ENCODE results near the gene PTH1R.

DNA sequence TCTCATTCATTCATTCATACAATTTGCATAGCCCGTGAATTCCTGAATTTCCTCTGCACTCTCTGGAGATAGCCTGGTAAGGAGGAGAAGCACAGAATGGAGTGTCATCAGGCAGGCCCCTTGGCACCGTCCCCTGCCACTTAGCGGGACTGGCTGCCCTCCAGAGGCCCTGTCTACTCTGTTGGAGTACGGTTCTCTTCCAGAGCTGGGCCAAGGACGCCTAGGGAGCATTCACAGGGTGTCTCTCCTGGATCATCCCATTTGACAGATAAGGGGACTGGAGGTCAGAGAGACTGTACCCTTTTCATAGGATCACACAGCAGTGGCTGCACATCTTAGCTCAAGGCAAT is 48.0 kb downstream of the PTH1R start:
- no peak for TF ChIP-seq POLR2AphosphoS5 (IDR thresholded peaks at IDR 0.05; ENCODE audit: insufficient read depth in 1 of 2, low read depth in 1 of 2)
- TF ChIP-seq, protein P1, sequence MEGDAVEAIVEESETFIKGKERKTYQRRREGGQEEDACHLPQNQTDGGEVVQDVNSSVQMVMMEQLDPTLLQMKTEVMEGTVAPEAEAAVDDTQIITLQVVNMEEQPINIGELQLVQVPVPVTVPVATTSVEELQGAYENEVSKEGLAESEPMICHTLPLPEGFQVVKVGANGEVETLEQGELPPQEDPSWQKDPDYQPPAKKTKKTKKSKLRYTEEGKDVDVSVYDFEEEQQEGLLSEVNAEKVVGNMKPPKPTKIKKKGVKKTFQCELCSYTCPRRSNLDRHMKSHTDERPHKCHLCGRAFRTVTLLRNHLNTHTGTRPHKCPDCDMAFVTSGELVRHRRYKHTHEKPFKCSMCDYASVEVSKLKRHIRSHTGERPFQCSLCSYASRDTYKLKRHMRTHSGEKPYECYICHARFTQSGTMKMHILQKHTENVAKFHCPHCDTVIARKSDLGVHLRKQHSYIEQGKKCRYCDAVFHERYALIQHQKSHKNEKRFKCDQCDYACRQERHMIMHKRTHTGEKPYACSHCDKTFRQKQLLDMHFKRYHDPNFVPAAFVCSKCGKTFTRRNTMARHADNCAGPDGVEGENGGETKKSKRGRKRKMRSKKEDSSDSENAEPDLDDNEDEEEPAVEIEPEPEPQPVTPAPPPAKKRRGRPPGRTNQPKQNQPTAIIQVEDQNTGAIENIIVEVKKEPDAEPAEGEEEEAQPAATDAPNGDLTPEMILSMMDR (IDR thresholded peaks at IDR 0.05), result no peak

Data from vagina (tissue), 2 donors.